Body of pancreas (tissue), 4 donors: ENCODE results near the gene SDHD. TPM values are rescaled to one million over a fixed set of nuclear protein-coding genes. Genes with fewer than 3 reads are reported as not detected.
"Not testable (repeated sequence)": the region's sequence is repeated elsewhere in the genome, so short reads cannot be mapped to it uniquely, and the experiment has no call there.

Experiments
- ATAC-seq: fragments of 150-250 bp; one replicate; pipeline ENCODE4 v1.9.1; 2016
- DNase-seq, 4 donors: peaks; one replicate each; pipeline ENCODE4 v3.0.0-alpha.2; 2019
- H3K27ac ChIP-seq, 4 donors: fragments of 200-600 bp; sonication (generic); 1 replicate in 3 of 4; 2 replicates in 1 of 4; pipeline versions ENCODE4 v1.5.1 to v1.6.1; 2016 to 2019; ENCODE audit warnings: mild to moderate bottlenecking in 1 of 4, mixed read lengths in 1 of 4, moderate library complexity in 1 of 4
- H3K27me3 ChIP-seq, 2 donors: fragments of 200-600 bp; sonication (generic); one replicate each; pipeline ENCODE4 v1.6.0; 2016; ENCODE audit warnings: mild to moderate bottlenecking in 1 of 2
- H3K36me3 ChIP-seq, 2 donors: fragments of 200-600 bp; sonication (generic); replicated peaks in 1 of 2; 2 replicates each; pipeline ENCODE4 v1.5.1; 2016; ENCODE audit warnings: low read depth in 2 of 2; ENCODE audit not compliant: insufficient read depth in 1 of 2
- H3K4me1 ChIP-seq: fragments of 200-600 bp; sonication (generic); one replicate; pipeline ENCODE4 v1.6.0; 2016
- H3K4me3 ChIP-seq, 2 donors: fragments of 200-600 bp; sonication (generic); 1 replicate in 1 of 2; 2 replicates in 1 of 2; pipeline ENCODE4 v1.5.1; 2016 to 2019
- H3K9me3 ChIP-seq, 3 donors: fragments of 200-600 bp; sonication (generic); 1 replicate in 2 of 3; 2 replicates in 1 of 3; pipeline ENCODE4 v1.5.1; 2016
- CTCF ChIP-seq, 7 experiments: fragments of 450-650 bp in 4 of 7; fragments of 200-600 bp in 3 of 7; sonication (generic) in 3 of 7; IDR thresholded peaks; one replicate each; pipeline ENCODE4 v1.5.1; 2016 to 2019; ENCODE audit warnings: antibody characterized with exemption in 7 of 7
- POLR2A ChIP-seq, 3 donors: fragments of 450-650 bp; IDR thresholded peaks; one replicate each; pipeline ENCODE4 v1.6.1; 2016; ENCODE audit warnings: antibody characterized with exemption in 3 of 3, mild to moderate bottlenecking in 2 of 3
- WGBS, 2 donors: methylation state at CpG; one replicate each; pipeline ENCODE4 v1.1.5; 2017; 5-methylcytosine and 5-hydroxymethylcytosine counted together
- intact Hi-C: fragments of 100-400 bp; cut with DNase I; formaldehyde crosslinking; loops from one replicate; pipeline ENCODE4 v1.15.1; 2023
- total RNA-seq, 2 donors: library from RNA; depleted of rRNA; stranded (reverse); fragments of >200 nt; gene quantifications; one replicate each; pipeline ENCODE4 v1.1.0, GENCODE V29; 2016

The SDHD gene
- total RNA-seq, 2 donors from 2014 or later, result 27.4 to 68.5 TPM

GRCh38 chr11:112044961-112045360 lies 41.7 kb upstream of the SDHD start:
- H3K4me3 ChIP-seq, result no peak overlapping the region
- intact Hi-C loops, result no loop called here
- TF ChIP-seq CTCF (IDR thresholded peaks at IDR 0.05) (no peak), POLR2A (IDR thresholded peaks at IDR 0.05) (no peak)
- WGBS, 2 donors, result 49 to 57% methylated on average over 4 of the region's 4 CpGs
- peaks cover 3% of the 10 kb centered on the region for H3K4me1 ChIP-seq
- ATAC-seq (peak; percentile 75), DNase-seq (peak; percentile 54 to 75 (median 62))
- H3K27me3 ChIP-seq, result no peaks in the 10 kb centered on the region
- H3K27ac ChIP-seq, result peak overlapping the region in 2 of 4 donors; percentile 44 to 46
- H3K36me3 ChIP-seq, result peaks cover 0 to 5% of the 10 kb centered on the region in 2 donors
- H3K9me3 ChIP-seq, result no peaks in the 10 kb centered on the region

- H3K4me1 ChIP-seq, intact Hi-C loops, DNase-seq, H3K9me3 ChIP-seq, H3K36me3 ChIP-seq, H3K27me3 ChIP-seq, H3K4me3 ChIP-seq, H3K27ac ChIP-seq, ATAC-seq: not testable (repeated sequence)
- WGBS, 2 donors, result 98 to 100% methylated on average over 2 of the region's 2 CpGs
Measured at GRCh38 chr11:112046647-112047046, 40.0 kb upstream of the SDHD start.

GRCh38 chr11:112048256-112048655 lies 38.4 kb upstream of the SDHD start:
- H3K4me3 ChIP-seq, H3K9me3 ChIP-seq, DNase-seq, H3K4me1 ChIP-seq, intact Hi-C loops, H3K27ac ChIP-seq, H3K27me3 ChIP-seq, ATAC-seq: not testable (repeated sequence)
- H3K36me3 ChIP-seq, result peaks cover 0 to 12% of the 10 kb centered on the region in 2 donors
- WGBS, 2 donors, result 93 to 96% methylated on average over 3 of the region's 3 CpGs

GRCh38 chr11:112049777-112050176 lies 36.9 kb upstream of the SDHD start:
- DNase-seq, result no peak
- H3K27me3 ChIP-seq, result no peaks in the 10 kb centered on the region
- no peak for ATAC-seq
- H3K36me3 ChIP-seq, result peaks cover 0 to 15% of the 10 kb centered on the region in 2 donors
- H3K4me1 ChIP-seq, result peaks cover under 1% of the 10 kb centered on the region
- TF ChIP-seq CTCF (IDR thresholded peaks at IDR 0.05) (no peak), POLR2A (IDR thresholded peaks at IDR 0.05) (no peak)
- intact Hi-C loops, result no loop called here
- no peak overlapping the region for H3K4me3 ChIP-seq
- no peak overlapping the region for H3K27ac ChIP-seq
- H3K9me3 ChIP-seq, result no peaks in the 10 kb centered on the region
- 48% methylated on average over 2 of the region's 2 CpGs for WGBS, 2 donors

- Histone ChIP-seq H3K36me3 (peaks cover 0 to 14% of the 10 kb centered on the region in 2 donors), H3K27ac (no peak overlapping the region), H3K9me3 (no peaks in the 10 kb centered on the region), H3K27me3 (no peaks in the 10 kb centered on the region), H3K4me3 (no peak overlapping the region), H3K4me1 (no peaks in the 10 kb centered on the region)
- ATAC-seq (no peak), DNase-seq (no peak)
- TF ChIP-seq CTCF (IDR thresholded peaks at IDR 0.05) (no peak), POLR2A (IDR thresholded peaks at IDR 0.05) (no peak)
- intact Hi-C loops, result no loop called here
- WGBS, 2 donors, result 77 to 86% methylated on average over 3 of the region's 3 CpGs
Measured at GRCh38 chr11:112050721-112051120, 36.0 kb upstream of the SDHD start.

- Histone ChIP-seq H3K4me3 (no peak overlapping the region), H3K36me3 (peaks cover 0 to 14% of the 10 kb centered on the region in 2 donors), H3K27me3 (no peaks in the 10 kb centered on the region), H3K27ac (no peak overlapping the region), H3K4me1 (no peaks in the 10 kb centered on the region), H3K9me3 (no peaks in the 10 kb centered on the region)
- intact Hi-C loops, result no loop called here
- no peak for DNase-seq
- WGBS, 2 donors, result 84 to 85% methylated on average over 3 of the region's 3 CpGs
- TF ChIP-seq CTCF (IDR thresholded peaks at IDR 0.05), result no peak
- TF ChIP-seq POLR2A (IDR thresholded peaks at IDR 0.05), result no peak
- ATAC-seq, result no peak
Measured at GRCh38 chr11:112051768-112052167, 34.9 kb upstream of the SDHD start.
